Ovary (tissue), 9 donors: Measurements from ENCODE around the gene NCK1. TPM values are rescaled to one million over a fixed set of nuclear protein-coding genes. Genes with fewer than 3 reads are reported as not detected.

Experiments
- DNase-seq, 5 donors: peaks; one replicate each; pipeline ENCODE4 v3.0.0-alpha.2; 2019 to 2020
- H3K27ac ChIP-seq, 2 donors: fragments of 200-600 bp; one replicate each; pipeline versions ENCODE4 v1.5.1 to v1.8.0; 2019 to 2022
- H3K27me3 ChIP-seq: fragments of 200-600 bp; one replicate; pipeline ENCODE4 v1.8.0; 2022
- H3K36me3 ChIP-seq: fragments of 200-600 bp; sonication (generic); one replicate; pipeline ENCODE4 v1.5.1; 2019
- H3K4me1 ChIP-seq: one replicate; pipeline ENCODE4 v1.8.1; 2013; ENCODE audit warnings: mild to moderate bottlenecking, moderate library complexity; ENCODE audit not compliant: insufficient read depth
- H3K4me3 ChIP-seq: fragments of 200-600 bp; sonication (generic); one replicate; pipeline ENCODE4 v1.5.1; 2017
- H3K9me3 ChIP-seq, 2 donors: fragments of 200-600 bp in 1 of 2; sonication (generic) in 1 of 2; one replicate each; pipeline versions ENCODE4 v1.5.1 to v1.8.1; 2013 to 2019; ENCODE audit warnings: mild to moderate bottlenecking in 1 of 2, moderate library complexity in 1 of 2
- EP300 ChIP-seq: sonication (generic); formaldehyde crosslinking; IDR thresholded peaks from one replicate; pipeline ENCODE4 v1.6.1; 2017; ENCODE audit warnings: antibody characterized with exemption
- POLR2A ChIP-seq: fragments of 450-650 bp; IDR thresholded peaks from one replicate; pipeline ENCODE4 v1.6.1; 2017; ENCODE audit warnings: antibody characterized with exemption, mild to moderate bottlenecking, moderate library complexity
- WGBS, 3 donors: extraction: QIAGEN DNeasy Blood & Tissue Kit in 1 of 3; methylation state at CpG; one replicate each; pipeline versions ENCODE4 v1.1.5 to v1.1.7; 2013 to 2017; 5-methylcytosine and 5-hydroxymethylcytosine counted together
- intact Hi-C, 4 donors: fragments of 100-400 bp; cut with DNase I; formaldehyde crosslinking; loops; one replicate each; pipeline versions ENCODE4 v1.11.0 to v1.15.1; 2022 to 2023
- polyA plus RNA-seq, 2 donors: library from polyadenylated mRNA; stranded (reverse); fragments of 200-250 nt in 1 of 2; fragments of 350-450 nt in 1 of 2; fragmentation: Illumina TruSeq in 1 of 2; extraction: RNeasy Lipid Tissue Mini Kit (QIAGEN cat#74804) in 1 of 2; gene quantifications; one replicate each; pipeline ENCODE4 v1.2.3, GENCODE V29; 2013 to 2014
- total RNA-seq, 7 donors: library from RNA; depleted of rRNA in 2 of 7; stranded (reverse); fragments of >200 nt in 2 of 7; fragmentation: NEBNext Ultra II Directional in 3 of 7; extraction: Animal tissue kit (Norgen Biotek cat#: 25700) in 3 of 7; gene quantifications; one replicate each; pipeline versions ENCODE4 v1.1.0 to v1.2.4, GENCODE V29; 2016 to 2023
- TF ChIP-seq, protein P1 (sequence below), 3 donors: fragments of 450-650 bp in 2 of 3; fragments of 200-600 bp in 1 of 3; IDR thresholded peaks; one replicate each; pipeline versions ENCODE4 v1.5.1 to v1.8.0; 2016 to 2022; ENCODE audit warnings: antibody characterized with exemption in 3 of 3, mild to moderate bottlenecking in 1 of 3
- donor health status: DM: no; HTN: no; CAD: no; lungs with moderate emphysema.
- donor health status: DM: no; HTN: no; CAD: no.
- donor health status: Bipolar disorder and iron deficiency.
- donor health status: DM: yes; HTN: yes; CAD: no.
- donor health status: DM: no; HTN: no; CAD: no.
- donor health status: DM: yes; HTN: yes; CAD: no.

The NCK1 gene
- total and polyA plus RNA-seq, 9 donors, result 27.6 to 49.4 (median 36.0) TPM

DNA sequence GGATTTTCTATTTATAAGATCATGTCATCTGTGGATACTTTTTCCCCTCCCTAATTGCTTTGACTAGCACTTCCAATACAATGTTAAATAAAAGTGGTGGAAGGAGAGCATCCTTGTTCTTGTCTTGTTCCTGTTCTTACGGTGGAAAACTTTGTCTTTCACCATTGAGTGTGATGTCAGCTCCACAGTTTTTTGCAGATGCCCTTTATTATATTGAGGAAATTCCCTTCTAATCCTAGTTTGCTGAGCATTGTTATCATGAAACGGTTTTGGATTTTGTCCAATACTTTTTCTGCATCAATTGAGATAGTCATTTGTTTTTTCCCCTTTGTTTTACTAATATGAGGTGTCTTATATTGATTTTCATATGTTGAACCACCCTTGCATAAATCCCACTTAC, 75.8 kb downstream of the NCK1 start:
- 69 to 71% (median 70%) methylated on average over 2 of the region's 2 CpGs for WGBS, 3 donors
- TF ChIP-seq POLR2A (no peak), EP300 (no peak)
- TF ChIP-seq, protein P1, sequence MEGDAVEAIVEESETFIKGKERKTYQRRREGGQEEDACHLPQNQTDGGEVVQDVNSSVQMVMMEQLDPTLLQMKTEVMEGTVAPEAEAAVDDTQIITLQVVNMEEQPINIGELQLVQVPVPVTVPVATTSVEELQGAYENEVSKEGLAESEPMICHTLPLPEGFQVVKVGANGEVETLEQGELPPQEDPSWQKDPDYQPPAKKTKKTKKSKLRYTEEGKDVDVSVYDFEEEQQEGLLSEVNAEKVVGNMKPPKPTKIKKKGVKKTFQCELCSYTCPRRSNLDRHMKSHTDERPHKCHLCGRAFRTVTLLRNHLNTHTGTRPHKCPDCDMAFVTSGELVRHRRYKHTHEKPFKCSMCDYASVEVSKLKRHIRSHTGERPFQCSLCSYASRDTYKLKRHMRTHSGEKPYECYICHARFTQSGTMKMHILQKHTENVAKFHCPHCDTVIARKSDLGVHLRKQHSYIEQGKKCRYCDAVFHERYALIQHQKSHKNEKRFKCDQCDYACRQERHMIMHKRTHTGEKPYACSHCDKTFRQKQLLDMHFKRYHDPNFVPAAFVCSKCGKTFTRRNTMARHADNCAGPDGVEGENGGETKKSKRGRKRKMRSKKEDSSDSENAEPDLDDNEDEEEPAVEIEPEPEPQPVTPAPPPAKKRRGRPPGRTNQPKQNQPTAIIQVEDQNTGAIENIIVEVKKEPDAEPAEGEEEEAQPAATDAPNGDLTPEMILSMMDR (IDR thresholded peaks at IDR 0.05), result no peak

DNA sequence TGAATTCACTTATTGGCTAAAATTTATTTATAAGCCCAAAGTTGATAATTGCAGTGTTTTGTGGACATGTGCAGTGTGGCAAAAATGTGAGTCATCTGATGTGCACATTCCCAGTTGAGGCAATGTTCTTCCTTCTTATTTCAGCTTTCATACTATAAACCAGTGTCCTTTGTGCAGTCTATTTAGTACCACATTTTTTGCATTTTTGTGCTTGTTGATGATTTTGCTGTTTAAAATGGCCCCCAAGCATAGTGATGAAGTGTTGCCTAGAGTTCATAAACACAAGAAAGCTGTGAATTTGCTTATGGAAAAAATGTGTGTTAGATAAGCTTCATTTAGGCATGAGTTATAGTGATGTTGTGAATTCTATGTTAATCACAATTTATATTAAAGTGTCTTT, 76.3 kb downstream of the NCK1 start:
- Histone ChIP-seq H3K9me3 (no peaks in the 10 kb centered on the region), H3K36me3 (no peaks in the 10 kb centered on the region), H3K4me1 (peaks cover 1% of the 10 kb centered on the region), H3K4me3 (no peak overlapping the region), H3K27me3 (no peaks in the 10 kb centered on the region), H3K27ac (no peak overlapping the region)
- intact Hi-C loops, result no loop called here
- DNase-seq, result no peak
- TF ChIP-seq EP300 (no peak), POLR2A (no peak)
- TF ChIP-seq, protein P1 (IDR thresholded peaks at IDR 0.05), result no peak

More for the DNA sequence above, 75.8 kb downstream of the NCK1 start:
- no peak for DNase-seq
- Histone ChIP-seq H3K27ac (no peak overlapping the region), H3K4me1 (peaks cover under 1% of the 10 kb centered on the region), H3K36me3 (no peaks in the 10 kb centered on the region), H3K4me3 (no peak overlapping the region), H3K27me3 (no peaks in the 10 kb centered on the region), H3K9me3 (no peaks in the 10 kb centered on the region)
- intact Hi-C loops, result no loop called here

DNA sequence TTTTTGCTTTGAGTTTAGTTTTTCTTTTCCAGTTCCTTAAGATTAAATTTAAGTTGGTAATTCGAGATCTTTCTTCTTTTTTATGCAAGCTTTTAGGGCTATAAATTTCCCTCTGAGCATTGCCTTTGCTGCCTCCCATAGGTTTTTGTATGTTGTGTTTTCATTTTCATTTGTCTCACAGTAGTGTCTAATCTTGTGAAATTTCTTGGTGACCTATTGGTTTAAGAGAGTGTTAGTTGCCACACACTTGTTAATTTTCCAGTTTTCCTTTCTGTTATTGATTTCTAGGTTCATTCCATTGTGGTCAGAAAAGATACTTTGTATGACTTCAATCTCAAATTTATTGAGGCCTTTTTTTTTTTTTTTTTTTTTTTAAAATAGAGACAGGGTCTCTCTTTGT, 77.5 kb downstream of the NCK1 start:
- intact Hi-C loops, result no loop called here
- peaks cover 1% of the 10 kb centered on the region for H3K4me1 ChIP-seq

DNA sequence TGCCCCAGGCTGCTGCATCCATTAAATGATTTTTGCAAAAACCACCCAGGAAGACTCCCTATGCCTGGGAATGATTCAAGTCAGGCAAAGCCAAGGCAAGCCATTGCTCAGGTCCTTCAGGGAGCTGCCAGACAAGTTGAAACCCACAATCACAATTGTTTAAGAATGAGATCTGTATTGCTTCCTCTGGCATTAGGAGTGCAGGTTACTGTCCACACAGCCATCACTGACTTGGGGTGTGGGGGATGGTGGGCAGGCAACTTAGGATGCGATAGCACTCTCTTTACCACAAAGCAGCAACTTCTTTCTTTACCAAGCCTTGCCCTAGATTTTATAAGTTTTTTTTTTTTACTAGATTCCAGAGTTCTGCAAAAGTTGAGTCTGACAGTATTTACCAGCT, 80.8 kb downstream of the NCK1 start:
- Histone ChIP-seq H3K27ac (no peak overlapping the region), H3K36me3 (no peaks in the 10 kb centered on the region), H3K9me3 (no peaks in the 10 kb centered on the region), H3K4me1 (peaks cover 1% of the 10 kb centered on the region), H3K27me3 (no peaks in the 10 kb centered on the region), H3K4me3 (no peak overlapping the region)
- TF ChIP-seq, protein P1 (IDR thresholded peaks at IDR 0.05), result no peak
- TF ChIP-seq POLR2A (no peak), EP300 (no peak)
- intact Hi-C loops, result no loop called here
- WGBS, 3 donors, result 94 to 100% (median 96%) methylated on average over 1 of the region's 1 CpG
- no peak for DNase-seq

More for the DNA sequence above, 77.5 kb downstream of the NCK1 start:
- no peak for TF ChIP-seq POLR2A
- TF ChIP-seq EP300, result no peak
- TF ChIP-seq, protein P1 (IDR thresholded peaks at IDR 0.05), result no peak
- Histone ChIP-seq H3K4me3 (no peak overlapping the region), H3K36me3 (no peaks in the 10 kb centered on the region), H3K27ac (no peak overlapping the region), H3K27me3 (no peaks in the 10 kb centered on the region), H3K9me3 (no peaks in the 10 kb centered on the region)
- DNase-seq, result no peak
- WGBS, 3 donors, result 85 to 96% (median 90%) methylated on average over 1 of the region's 1 CpG
